Limb (tissue), 2 donors: Measurements from ENCODE around the gene ITFG1.
A peak's percentile ranks its signal among the peaks of the same experiment; 100 is the strongest.
"Not testable (repeated sequence)": the region's sequence is repeated elsewhere in the genome, so short reads cannot be mapped to it uniquely, and the experiment has no call there.

Source experiments
- DNase-seq, 2 donors: peaks; one replicate each; pipeline ENCODE4 v3.0.0-alpha.2; 2016; ENCODE audit errors: extremely low spot score in 2 of 2

ITFG1 gene

GRCh38 chr16:47158992-47159391 is 301.9 kb downstream of the ITFG1 start:
- DNase-seq, result no peak

DNA sequence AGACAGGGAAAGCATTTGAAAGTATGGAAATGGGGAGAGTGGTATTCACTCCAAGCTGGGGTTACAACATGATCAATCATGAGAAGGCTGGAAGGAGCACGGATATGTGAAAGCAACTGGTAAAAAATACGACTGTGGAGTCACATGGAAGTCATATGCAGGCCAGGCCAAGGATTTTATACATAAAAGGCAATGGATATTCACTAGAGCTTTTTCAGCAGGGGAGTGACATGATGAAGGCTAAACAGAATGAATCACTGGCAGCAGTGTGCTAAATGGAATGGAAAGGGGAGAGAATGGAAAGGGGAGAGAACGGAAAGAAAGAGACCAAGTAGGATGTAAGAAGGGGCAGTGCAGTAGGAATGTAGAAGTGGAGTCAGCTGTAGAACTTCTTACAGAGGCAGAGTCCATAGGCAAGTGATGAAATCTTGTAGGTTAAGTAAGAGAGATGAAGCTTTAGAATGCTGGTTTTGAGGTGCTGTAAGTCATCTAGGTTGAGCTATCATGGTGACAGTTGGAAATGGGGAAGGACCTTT is 304.1 kb downstream of the ITFG1 start:
- no peak for DNase-seq

DNA sequence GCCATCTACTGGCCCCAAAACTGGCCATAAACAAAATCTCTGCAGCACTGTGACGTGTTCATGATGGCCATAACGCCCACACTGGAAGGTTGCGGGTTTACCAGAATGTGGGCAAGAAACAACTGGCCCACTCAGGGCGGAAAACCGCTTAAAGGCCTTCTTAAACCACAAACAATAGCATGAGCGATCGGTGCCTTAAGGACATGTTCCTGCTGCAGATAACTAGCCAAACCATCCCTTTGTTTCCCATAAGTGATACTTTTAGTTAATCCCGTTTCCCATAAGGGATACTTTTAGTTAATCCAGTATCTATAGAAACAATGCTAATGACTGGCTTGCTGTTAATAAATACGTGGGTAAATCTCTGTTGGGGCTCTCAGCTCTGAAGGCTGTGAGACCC is 308.4 kb downstream of the ITFG1 start:
- DNase-seq, result not testable (repeated sequence)

GRCh38 chr16:47150067-47150466 is 310.8 kb downstream of the ITFG1 start:
- no peak for DNase-seq

DNA sequence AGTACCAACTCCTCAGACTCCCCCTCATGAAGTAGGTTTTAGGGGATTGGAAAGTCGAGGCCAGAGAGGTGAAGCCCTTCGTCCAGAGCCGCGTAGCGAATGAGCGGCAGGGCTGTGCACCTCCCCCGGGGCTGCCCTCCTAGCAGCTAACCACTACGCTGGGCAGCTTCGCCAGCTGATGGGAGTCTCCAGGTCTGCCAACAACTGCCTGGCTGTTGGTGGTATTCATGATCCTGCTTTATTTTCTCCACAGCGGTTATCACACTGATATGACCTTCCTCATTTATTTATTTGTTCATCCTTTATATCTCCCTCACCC is 316.3 kb downstream of the ITFG1 start:
- no peak for DNase-seq

DNA sequence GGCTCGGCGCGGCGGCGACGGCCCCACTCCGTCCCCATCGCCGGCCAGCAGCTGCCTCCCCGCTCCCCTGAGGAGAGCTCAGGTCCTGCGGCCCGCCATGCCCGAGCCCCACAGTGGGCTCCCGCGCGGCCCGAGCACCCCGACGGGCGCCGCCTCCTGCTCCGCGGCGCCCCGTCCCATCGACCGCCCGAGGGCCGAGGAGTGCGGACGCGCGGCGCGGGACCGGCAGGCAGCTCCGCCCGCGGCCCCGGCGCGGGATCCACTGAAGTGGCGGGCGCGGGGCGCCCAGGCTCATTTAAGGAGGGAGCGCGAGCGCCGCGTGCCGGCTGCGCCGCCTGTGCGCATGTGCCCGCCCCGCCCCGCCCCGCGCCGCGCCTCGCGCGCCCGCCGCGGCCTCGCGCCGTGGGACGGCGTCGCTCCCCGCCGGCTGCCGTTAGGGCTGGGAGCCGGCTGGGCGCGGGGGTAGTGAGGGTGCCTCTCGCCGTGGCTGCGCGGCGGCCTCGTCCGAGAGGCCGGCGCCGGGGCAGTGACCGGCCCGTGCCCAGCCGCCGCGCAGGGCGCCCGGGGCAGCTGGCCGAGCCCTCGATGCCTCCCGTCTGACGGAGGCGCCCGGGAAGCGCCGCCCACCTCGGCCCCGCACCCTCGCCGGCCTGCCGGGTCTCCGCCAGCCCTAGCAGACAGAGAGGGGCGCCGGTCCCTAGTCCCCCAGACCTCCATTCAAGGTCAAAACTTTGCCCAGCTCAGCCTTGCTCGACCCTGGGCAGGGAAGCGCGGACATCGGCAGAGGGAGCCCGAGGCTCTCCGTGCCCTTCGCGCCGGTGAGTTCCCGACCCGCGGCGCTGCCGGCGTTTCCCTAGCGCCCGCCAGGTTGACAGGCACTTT is 316.9 kb downstream of the ITFG1 start, which contains the start of gene NETO2:
Gene NETO2, minus strand, starts transcription at position 269 of the 882 bp plus-strand sequence. CDS start 333 bp downstream, outside the sequence.
- peak; percentile 57 to 83 for DNase-seq

DNA sequence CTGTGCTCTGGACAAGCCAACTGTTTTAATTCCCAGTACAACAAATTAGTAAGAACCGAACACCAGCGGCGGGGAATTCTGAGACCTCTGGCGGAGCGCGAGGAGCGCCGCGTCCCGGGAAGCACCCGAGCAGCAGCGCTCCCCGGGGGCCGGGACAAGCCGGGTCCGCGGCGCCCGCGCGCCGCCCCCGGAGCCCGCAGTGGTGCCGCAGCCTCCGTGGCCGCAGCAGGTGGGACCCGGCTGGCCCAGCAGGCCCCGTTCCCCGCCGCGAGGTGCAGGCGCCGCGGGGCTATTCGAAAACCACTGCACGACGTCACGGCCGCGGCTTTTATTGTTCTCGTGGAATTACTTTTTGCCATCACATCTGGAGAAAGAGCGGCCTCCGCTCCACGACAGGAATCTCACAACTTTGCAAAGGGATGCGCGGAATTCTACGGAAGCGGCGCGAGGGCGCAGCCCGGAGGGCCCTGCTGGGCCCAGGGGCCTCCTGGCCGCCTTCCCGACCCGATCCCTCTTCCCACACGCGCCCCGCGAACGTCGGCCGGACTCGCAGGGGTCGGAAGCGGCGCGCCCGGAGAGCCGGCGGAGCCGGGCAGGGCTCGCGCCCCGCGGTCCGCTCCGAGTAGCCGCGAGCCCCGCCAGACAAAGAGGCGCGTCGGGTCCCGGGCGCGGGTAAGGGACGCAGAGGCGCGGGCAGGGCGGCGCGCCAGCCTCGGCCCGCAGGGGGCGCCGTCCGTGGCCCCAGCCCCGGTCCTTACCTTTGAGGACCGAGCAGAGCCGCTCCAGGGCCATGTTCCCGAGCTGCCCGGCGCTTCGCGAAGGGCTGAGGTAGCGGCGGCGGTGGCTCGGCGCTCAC is 317.8 kb downstream of the ITFG1 start:
- DNase-seq, result peak; percentile 30 to 81

- DNase-seq, result no peak
These were observed 318.4 kb downstream of the ITFG1 start for GRCh38 chr16:47142486-47142820.

DNA sequence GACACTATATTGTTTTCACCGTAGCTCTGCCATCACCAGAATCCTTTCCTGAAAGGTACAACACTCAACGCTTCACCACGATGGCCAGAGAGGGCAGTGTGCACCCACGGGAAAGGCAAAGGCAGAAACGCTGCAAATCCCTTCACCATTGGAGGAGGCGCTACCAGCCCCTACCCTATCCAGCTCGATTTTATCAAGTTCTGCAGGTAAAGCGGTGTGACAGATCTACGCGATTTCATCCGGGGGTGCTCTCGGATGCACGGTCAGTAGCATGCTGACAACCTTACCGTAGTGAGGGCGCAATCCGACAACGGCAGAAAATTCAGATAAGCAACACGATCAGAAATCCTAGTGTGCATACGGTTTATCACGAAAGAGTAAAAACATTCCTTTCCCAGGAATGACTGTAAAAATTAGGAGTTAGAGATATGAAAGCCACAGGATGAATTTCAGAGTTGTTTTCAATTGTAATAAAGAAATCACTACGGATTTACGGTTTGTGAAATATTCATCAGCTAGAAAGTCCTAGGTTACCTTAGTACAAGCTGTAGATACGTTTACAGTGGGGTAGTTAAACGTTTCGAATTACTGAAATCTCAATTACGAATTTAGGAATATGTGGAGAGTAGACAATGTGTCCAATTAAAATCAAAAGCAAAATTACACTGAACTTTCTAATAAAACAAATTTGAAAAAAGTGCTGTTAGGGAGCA is 318.9 kb downstream of the ITFG1 start:
- peak; percentile 85 to 90 for DNase-seq

DNA sequence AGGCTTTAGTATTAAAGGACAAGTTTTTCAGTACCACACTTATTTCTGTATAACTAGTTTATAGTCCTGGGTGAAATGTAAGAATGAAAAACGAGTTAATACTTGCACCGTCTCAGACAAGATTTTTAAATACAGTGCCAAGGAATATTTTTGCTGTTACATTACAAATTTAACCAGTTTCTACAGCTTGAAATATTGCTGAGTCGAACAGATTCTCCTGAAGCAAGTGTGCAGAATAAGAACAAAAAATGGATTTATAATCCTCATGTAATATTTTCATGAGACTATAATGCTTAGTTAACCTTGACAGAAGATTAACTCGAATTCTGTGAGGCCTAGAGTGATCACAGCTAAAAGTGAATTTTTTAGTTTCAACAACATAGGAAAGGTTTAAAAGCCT is 320.2 kb downstream of the ITFG1 start:
- no peak for DNase-seq

- DNase-seq, result no peak
These were observed 321.2 kb downstream of the ITFG1 start for GRCh38 chr16:47139561-47140185.

DNA sequence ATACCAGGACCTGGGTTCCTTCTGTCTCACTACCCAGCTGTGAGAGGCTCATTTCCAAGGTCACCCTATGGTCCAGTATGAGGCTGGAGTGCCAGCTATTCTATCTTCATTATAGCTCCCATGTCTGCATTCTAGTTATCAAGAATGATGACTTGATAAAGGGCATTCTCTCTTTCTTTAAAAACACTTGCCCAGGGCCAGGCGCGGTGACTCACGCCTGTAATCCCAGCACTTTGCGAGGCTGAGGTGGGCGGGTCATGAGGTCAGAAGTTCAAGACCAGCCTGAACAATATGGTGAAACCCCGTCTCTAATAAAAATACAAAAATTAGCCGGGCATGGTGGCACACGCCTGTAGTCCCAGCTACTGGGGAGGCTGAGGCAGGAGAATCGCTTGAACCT is 322.9 kb downstream of the ITFG1 start:
- DNase-seq, result not testable (repeated sequence)

GRCh38 chr16:47136099-47136842 is 324.6 kb downstream of the ITFG1 start:
- no peak for DNase-seq

DNA sequence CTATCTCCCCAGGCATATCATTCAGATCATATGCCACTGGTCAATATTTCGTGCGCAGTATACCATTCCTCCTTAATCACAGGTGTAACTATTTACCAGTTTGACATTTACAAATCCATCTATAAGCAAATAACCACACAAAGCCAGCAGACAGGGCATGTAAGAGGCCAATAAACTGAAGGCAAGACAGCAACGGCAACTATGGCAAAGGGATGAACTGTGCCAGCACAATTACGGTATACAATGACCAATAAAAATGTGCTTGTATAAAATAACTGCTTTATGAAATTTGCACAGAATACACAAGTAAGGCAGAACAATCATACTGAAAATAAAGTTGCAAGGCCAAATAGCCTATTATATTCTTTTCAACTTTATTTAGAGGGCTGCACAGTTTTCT is 326.3 kb downstream of the ITFG1 start:
- DNase-seq, result no peak

- no peak for DNase-seq
These were observed 328.6 kb downstream of the ITFG1 start for GRCh38 chr16:47132308-47132707.

DNA sequence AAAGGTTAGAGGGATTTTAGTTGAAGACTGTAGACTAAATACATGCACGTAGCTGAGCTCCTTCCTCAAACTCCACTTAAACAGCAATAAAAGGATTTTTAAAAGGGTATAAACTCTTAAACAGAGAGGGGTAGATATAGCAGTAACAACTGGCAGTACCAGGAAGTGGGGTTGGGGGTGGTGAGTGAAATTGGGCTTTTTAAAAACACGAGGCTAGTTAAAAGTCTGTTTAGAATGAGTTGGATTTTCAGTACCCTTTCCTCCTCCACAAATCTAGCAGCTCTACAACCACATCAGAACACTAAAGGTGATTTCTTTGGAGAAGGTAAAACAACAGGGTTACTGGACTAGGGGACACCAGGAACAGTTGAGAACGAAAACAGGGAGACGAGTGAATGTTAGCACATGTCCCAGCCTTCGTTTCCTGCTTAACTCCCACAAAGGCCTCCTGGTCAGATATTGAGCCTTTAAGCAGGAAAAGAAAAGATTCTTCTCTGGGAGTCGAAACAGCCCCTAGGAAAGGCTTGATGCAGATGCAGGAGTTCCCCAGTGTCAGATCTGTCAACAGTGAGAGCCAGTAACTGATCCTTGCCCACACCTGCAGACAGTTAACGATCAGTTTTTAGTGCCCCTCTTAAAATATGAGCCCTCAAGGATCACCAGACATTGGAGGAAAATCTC is 331.0 kb downstream of the ITFG1 start:
- no peak for DNase-seq

DNA sequence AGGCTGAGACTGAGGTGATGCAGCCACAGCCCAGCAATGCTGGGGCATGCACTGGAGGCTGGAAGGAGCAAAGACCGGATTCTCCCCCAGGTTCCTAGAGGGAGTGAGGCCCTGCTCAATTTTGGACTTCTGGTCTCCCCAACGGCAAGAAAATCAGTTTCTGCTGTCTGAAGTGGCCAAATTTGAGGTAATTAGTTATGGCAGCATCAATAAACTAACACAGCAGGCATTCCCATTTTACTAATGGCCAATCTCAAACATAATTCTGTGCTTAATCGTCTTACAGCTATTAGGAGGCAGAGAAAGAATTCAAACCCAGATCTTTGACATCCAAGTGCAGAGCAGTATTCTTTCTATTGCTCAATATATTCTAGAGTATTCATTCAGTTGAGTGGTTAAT is 333.3 kb downstream of the ITFG1 start:
- DNase-seq, result no peak

GRCh38 chr16:47125757-47126156 is 335.1 kb downstream of the ITFG1 start:
- no peak for DNase-seq

GRCh38 chr16:47113130-47113529 is 347.7 kb downstream of the ITFG1 start:
- DNase-seq, result no peak

- no peak for DNase-seq
These were observed 349.9 kb downstream of the ITFG1 start for GRCh38 chr16:47110939-47111338.
